HEK293 (cell line): ENCODE measurements around the gene EDC3.

Experiments
- IKZF3 ChIP-seq: fragments of 450-650 bp; IDR thresholded peaks from 2 replicates; pipeline ENCODE4 v1.5.0; 2018; ENCODE audit warnings: missing biosample characterization, mild to moderate bottlenecking, missing genetic modification characterization, moderate library complexity
- INSM2 ChIP-seq: fragments of 450-650 bp; formaldehyde crosslinking; IDR thresholded peaks from 2 replicates; pipeline ENCODE4 v1.5.1; 2016; ENCODE audit warnings: missing biosample characterization, missing genetic modification characterization
- KLF10 ChIP-seq: fragments of 450-650 bp; IDR thresholded peaks from 2 replicates; pipeline ENCODE4 v1.5.1; 2018; ENCODE audit warnings: missing biosample characterization, mild to moderate bottlenecking, missing genetic modification characterization
- MEIS1 ChIP-seq: sonication (generic); formaldehyde crosslinking; IDR thresholded peaks from 2 replicates; pipeline ENCODE4 v1.8.1; 2022; ENCODE audit warnings: missing genetic modification reagents, mild to moderate bottlenecking, borderline replicate concordance
- PRDM1 ChIP-seq: fragments of 450-650 bp; formaldehyde crosslinking; IDR thresholded peaks from 2 replicates; pipeline ENCODE4; 2016; ENCODE audit warnings: missing biosample characterization, missing genetic modification characterization
- PRDM6 ChIP-seq: fragments of 450-650 bp; formaldehyde crosslinking; IDR thresholded peaks from 2 replicates; pipeline ENCODE4 v1.5.1; 2017; ENCODE audit warnings: missing biosample characterization, missing genetic modification characterization
- SP2 ChIP-seq: fragments of 450-650 bp; formaldehyde crosslinking; IDR thresholded peaks from 2 replicates; pipeline ENCODE4 v1.5.1; 2016; ENCODE audit warnings: missing biosample characterization, missing genetic modification characterization
- SP7 ChIP-seq: fragments of 450-650 bp; formaldehyde crosslinking; IDR thresholded peaks from 2 replicates; pipeline ENCODE4 v1.5.1; 2016; ENCODE audit warnings: missing biosample characterization, missing genetic modification characterization
- ZBTB10 ChIP-seq: fragments of 450-650 bp; formaldehyde crosslinking; IDR thresholded peaks from 2 replicates; pipeline ENCODE4 v1.5.1; 2016; ENCODE audit warnings: missing biosample characterization, missing genetic modification characterization
- ZBTB11 ChIP-seq: fragments of 450-650 bp; formaldehyde crosslinking; conservative IDR thresholded peaks from 2 replicates; pipeline ENCODE4 v1.5.1; 2016; ENCODE audit warnings: low read depth, missing biosample characterization, missing genetic modification characterization
- ZBTB49 ChIP-seq: fragments of 450-650 bp; formaldehyde crosslinking; IDR thresholded peaks from 2 replicates; pipeline ENCODE4 v1.5.1; 2016; ENCODE audit warnings: missing biosample characterization, missing genetic modification characterization, low read depth
- ZBTB8A ChIP-seq: fragments of 450-650 bp; formaldehyde crosslinking; IDR thresholded peaks from 2 replicates; pipeline ENCODE4 v1.5.1; 2016; ENCODE audit warnings: missing biosample characterization, missing genetic modification characterization
- ZEB2 ChIP-seq: fragments of 450-650 bp; formaldehyde crosslinking; IDR thresholded peaks from 2 replicates; pipeline ENCODE4 v1.5.1; 2016; ENCODE audit warnings: missing biosample characterization, missing genetic modification characterization
- ZNF138 ChIP-seq: fragments of 450-650 bp; formaldehyde crosslinking; IDR thresholded peaks from 2 replicates; pipeline ENCODE4 v1.5.1; 2016; ENCODE audit warnings: missing biosample characterization, missing genetic modification characterization, borderline replicate concordance
- ZNF16 ChIP-seq: fragments of 450-650 bp; formaldehyde crosslinking; IDR thresholded peaks from 2 replicates; pipeline ENCODE4 v1.5.1; 2016; ENCODE audit warnings: low read depth, missing biosample characterization, missing genetic modification characterization
- ZNF169 ChIP-seq: fragments of 450-650 bp; formaldehyde crosslinking; IDR thresholded peaks from 2 replicates; pipeline ENCODE4 v1.5.1; 2016; ENCODE audit warnings: missing biosample characterization, missing genetic modification characterization
- ZNF174 ChIP-seq: fragments of 450-650 bp; formaldehyde crosslinking; IDR thresholded peaks from 2 replicates; pipeline ENCODE4 v1.5.0; 2017; ENCODE audit warnings: missing biosample characterization, mild to moderate bottlenecking, missing genetic modification characterization
- ZNF366 ChIP-seq: fragments of 450-650 bp; formaldehyde crosslinking; conservative IDR thresholded peaks from 2 replicates; pipeline ENCODE4 v1.5.1; 2016; ENCODE audit warnings: missing biosample characterization, missing genetic modification characterization
- ZNF518A ChIP-seq: fragments of 450-650 bp; formaldehyde crosslinking; conservative IDR thresholded peaks from 2 replicates; pipeline ENCODE4 v1.5.1; 2016; ENCODE audit warnings: low read depth, missing biosample characterization, missing genetic modification characterization
- ZNF530 ChIP-seq: fragments of 450-650 bp; formaldehyde crosslinking; IDR thresholded peaks from 2 replicates; pipeline ENCODE4 v1.5.1; 2016; ENCODE audit warnings: low read depth, missing biosample characterization, missing genetic modification characterization
- ZNF785 ChIP-seq: fragments of 450-650 bp; formaldehyde crosslinking; IDR thresholded peaks from 2 replicates; pipeline ENCODE4 v1.5.1; 2016; ENCODE audit warnings: missing biosample characterization, missing genetic modification characterization
- ZSCAN18 ChIP-seq: fragments of 450-650 bp; formaldehyde crosslinking; IDR thresholded peaks from 2 replicates; pipeline ENCODE4 v1.5.1; 2016; ENCODE audit warnings: missing biosample characterization, missing genetic modification characterization

EDC3 gene

GRCh38 chr15:74642348-74642733, 53.5 kb downstream of the EDC3 start (continued):
- TF ChIP-seq ZBTB10, result no peak
- TF ChIP-seq ZNF16 (tag by site-specific recombination), result no peak
- no peak for TF ChIP-seq ZBTB11 (tag by site-specific recombination)
- TF ChIP-seq PRDM6 (tag by site-specific recombination), result no peak
- no peak for TF ChIP-seq MEIS1
- no peak for TF ChIP-seq ZNF169 (tag by site-specific recombination)
- no peak for TF ChIP-seq KLF10 (tag by site-specific recombination)
- no peak; the same call in 1 of the 2 replicates for TF ChIP-seq ZBTB8A
- no peak for TF ChIP-seq ZNF518A (tag by site-specific recombination)
- no peak for TF ChIP-seq ZEB2 (tag by site-specific recombination)
- TF ChIP-seq IKZF3, result no peak; the same call in 1 of the 2 replicates
- no peak for TF ChIP-seq ZNF138 (tag by site-specific recombination)
- TF ChIP-seq ZNF174 (tag by site-specific recombination), result no peak
- no peak for TF ChIP-seq ZNF530 (tag by site-specific recombination)
- TF ChIP-seq SP7 (tag by site-specific recombination), result peak; percentile 44; the same call in 1 of the 2 replicates
- TF ChIP-seq ZBTB49 (tag by site-specific recombination), result no peak
- no peak for TF ChIP-seq PRDM1
- no peak for TF ChIP-seq ZNF785 (tag by site-specific recombination)
- no peak for TF ChIP-seq SP2 (tag by site-specific recombination)
- no peak for TF ChIP-seq ZSCAN18 (tag by site-specific recombination)
- no peak for TF ChIP-seq INSM2 (tag by site-specific recombination)
- TF ChIP-seq ZNF366, result peak; percentile 41; the same call in 1 of the 2 replicates
